CD4-positive, alpha-beta T cell (primary cell): ENCODE data around the gene CACNA1H. TPM values are rescaled to one million over a fixed set of nuclear protein-coding genes. Genes with fewer than 3 reads are reported as not detected.

Experiments
- ATAC-seq: fragments of 200-7000 bp; cut with Tn5 transposase; one replicate; pipeline ENCODE4 v1.10.0; 2022; ENCODE audit warnings: mild to moderate bottlenecking; ENCODE audit not compliant: poor library complexity
- CTCF ChIA-PET: fragments of 350-600 bp; sonication (Branson Sonifier 250); formaldehyde crosslinking; loops from one replicate; lab custom pipeline; 2021; ENCODE audit warnings: antibody characterized with exemption, inconsistent platforms; lab: Charles Lee
- POLR2A ChIA-PET: fragments of 350-600 bp; sonication (Branson Sonifier 250); formaldehyde crosslinking; loops from one replicate; lab custom pipeline; 2021; ENCODE audit warnings: antibody characterized with exemption, inconsistent platforms; lab: Charles Lee
- DNase-seq, 14 experiments: peaks; one replicate each; pipeline ENCODE4 v3.0.0-alpha.2; 2013 to 2020; ENCODE audit warnings: mixed read lengths in 2 of 14
- H3K27ac ChIP-seq, 2 donors: one replicate each; pipeline versions ENCODE4 v1.5.1 to v1.7.0; 2013; ENCODE audit warnings: low read length in 2 of 2, low read depth in 1 of 2, mild to moderate bottlenecking in 1 of 2
- H3K27me3 ChIP-seq, 2 experiments: 1 replicate in 1 of 2; 2 replicates in 1 of 2; pipeline versions ENCODE4 v1.6.1 to v1.7.0; 2013; ENCODE audit warnings: low read length in 2 of 2, control low read depth in 1 of 2, mild to moderate bottlenecking in 1 of 2, moderate library complexity in 1 of 2; ENCODE audit not compliant: insufficient read depth in 2 of 2, control insufficient read depth in 1 of 2
- H3K36me3 ChIP-seq: one replicate; pipeline ENCODE4 v1.6.1; 2013; ENCODE audit warnings: low read length, control low read depth; ENCODE audit not compliant: insufficient read depth
- H3K4me1 ChIP-seq: one replicate; pipeline ENCODE4 v1.6.1; 2013; ENCODE audit warnings: low read length, control low read depth; ENCODE audit not compliant: insufficient read depth
- H3K4me3 ChIP-seq: one replicate; pipeline ENCODE4 v1.5.1; 2013; ENCODE audit warnings: mild to moderate bottlenecking, low read length, moderate library complexity
- H3K9me3 ChIP-seq, 2 experiments: 1 replicate in 1 of 2; 2 replicates in 1 of 2; pipeline versions ENCODE4 v1.6.1 to v1.7.0; 2013; ENCODE audit warnings: low read length in 2 of 2, mild to moderate bottlenecking in 2 of 2, control low read depth in 1 of 2, moderate library complexity in 1 of 2; ENCODE audit not compliant: control insufficient read depth in 1 of 2, insufficient read depth in 1 of 2
- H3K27ac Mint-ChIP-seq: one replicate; pipeline ENCODE4 v1.8.0; 2020; ENCODE audit warnings: mixed read lengths
- H3K27me3 Mint-ChIP-seq: one replicate; pipeline ENCODE4 v1.8.0; 2021; ENCODE audit warnings: mixed read lengths
- H3K36me3 Mint-ChIP-seq: one replicate; pipeline ENCODE4 v1.8.0; 2021; ENCODE audit warnings: low read depth, mixed read lengths
- H3K4me1 Mint-ChIP-seq: one replicate; pipeline ENCODE4 v1.8.0; 2021; ENCODE audit warnings: low read depth, mixed read lengths
- H3K4me3 Mint-ChIP-seq: one replicate; pipeline ENCODE4 v1.8.0; 2020; ENCODE audit warnings: mild to moderate bottlenecking, mixed read lengths
- H3K9me3 Mint-ChIP-seq: one replicate; pipeline ENCODE4 v1.8.0; 2020; ENCODE audit warnings: mixed read lengths
- intact Hi-C, 2 experiments: fragments of 100-400 bp; cut with DNase I in 1 of 2; cut with micrococcal nuclease in 1 of 2; formaldehyde crosslinking; loops; one replicate each; pipeline versions ENCODE4 v1.15.1 to v1.9.0; 2023 to 2025; cut with DNase I, micrococcal nuclease
- total RNA-seq, 174 experiments: library from RNA in 2 of 174; stranded (reverse) in 2 of 174; gene quantifications; one replicate each; pipeline ENCODE4 v1.2.3 and lab custom pipeline; 2021 to 2026
- TF ChIP-seq, protein P1 (sequence below): fragments of 200-600 bp; IDR thresholded peaks from one replicate; pipeline ENCODE4 v1.8.0; 2022; ENCODE audit warnings: antibody characterized with exemption, mild to moderate bottlenecking

The CACNA1H gene
- total RNA-seq, 2 experiments from 2014 or later = 5.7 to 6.3 TPM

DNA sequence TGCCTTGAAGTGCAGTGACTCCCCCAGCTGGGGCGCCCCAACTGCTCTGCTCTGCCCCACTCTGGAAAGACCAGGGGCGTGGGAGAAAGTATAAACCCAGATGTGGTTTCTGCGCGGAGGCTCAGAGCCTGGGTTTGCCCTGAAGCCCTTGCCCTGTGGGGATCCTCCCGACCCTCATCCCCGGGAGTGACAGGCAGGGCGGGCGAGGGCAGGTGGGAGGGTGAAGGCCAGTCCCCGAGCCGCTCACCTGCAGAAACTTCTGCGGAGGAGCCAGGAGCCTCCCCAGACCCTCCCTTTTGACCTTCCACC, 106.8 kb downstream of the CACNA1H start:
- intact Hi-C loops = no loop called here
- peaks cover 30 to 36% of the 10 kb centered on the region in 2 experiments for H3K27me3 ChIP-seq
- H3K4me3 Mint-ChIP-seq = no peak overlapping the region

GRCh38 chr16:1260101-1260680, 107.3 kb downstream of the CACNA1H start:
- H3K27ac ChIP-seq = no peak overlapping the region
- H3K27me3 Mint-ChIP-seq = peaks cover 23% of the 10 kb centered on the region
- H3K27ac Mint-ChIP-seq = no peak overlapping the region
- no peak overlapping the region for H3K4me3 Mint-ChIP-seq
- TF ChIP-seq, protein P1, sequence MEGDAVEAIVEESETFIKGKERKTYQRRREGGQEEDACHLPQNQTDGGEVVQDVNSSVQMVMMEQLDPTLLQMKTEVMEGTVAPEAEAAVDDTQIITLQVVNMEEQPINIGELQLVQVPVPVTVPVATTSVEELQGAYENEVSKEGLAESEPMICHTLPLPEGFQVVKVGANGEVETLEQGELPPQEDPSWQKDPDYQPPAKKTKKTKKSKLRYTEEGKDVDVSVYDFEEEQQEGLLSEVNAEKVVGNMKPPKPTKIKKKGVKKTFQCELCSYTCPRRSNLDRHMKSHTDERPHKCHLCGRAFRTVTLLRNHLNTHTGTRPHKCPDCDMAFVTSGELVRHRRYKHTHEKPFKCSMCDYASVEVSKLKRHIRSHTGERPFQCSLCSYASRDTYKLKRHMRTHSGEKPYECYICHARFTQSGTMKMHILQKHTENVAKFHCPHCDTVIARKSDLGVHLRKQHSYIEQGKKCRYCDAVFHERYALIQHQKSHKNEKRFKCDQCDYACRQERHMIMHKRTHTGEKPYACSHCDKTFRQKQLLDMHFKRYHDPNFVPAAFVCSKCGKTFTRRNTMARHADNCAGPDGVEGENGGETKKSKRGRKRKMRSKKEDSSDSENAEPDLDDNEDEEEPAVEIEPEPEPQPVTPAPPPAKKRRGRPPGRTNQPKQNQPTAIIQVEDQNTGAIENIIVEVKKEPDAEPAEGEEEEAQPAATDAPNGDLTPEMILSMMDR = no peak
- POLR2A ChIA-PET = no interaction called here
- no peaks in the 10 kb centered on the region for H3K36me3 ChIP-seq
- no peaks in the 10 kb centered on the region for H3K9me3 Mint-ChIP-seq
- no peak overlapping the region for H3K4me3 ChIP-seq
- peaks cover 0 to 11% of the 10 kb centered on the region in 2 experiments for H3K9me3 ChIP-seq
- peaks cover 5% of the 10 kb centered on the region for H3K4me1 Mint-ChIP-seq
- CTCF ChIA-PET = no interaction called here
- no peaks in the 10 kb centered on the region for H3K36me3 Mint-ChIP-seq
- DNase-seq = no peak
- H3K27me3 ChIP-seq = peaks cover 30 to 36% of the 10 kb centered on the region in 2 experiments
- peaks cover 11% of the 10 kb centered on the region for H3K4me1 ChIP-seq
- intact Hi-C loops = no loop called here
- no peak for ATAC-seq

More for the DNA sequence above, 106.8 kb downstream of the CACNA1H start:
- Mint-ChIP-seq H3K27me3 (peaks cover 23% of the 10 kb centered on the region), H3K9me3 (no peaks in the 10 kb centered on the region), H3K27ac (no peak overlapping the region), H3K4me1 (peaks cover 5% of the 10 kb centered on the region), H3K36me3 (no peaks in the 10 kb centered on the region)
- ChIA-PET POLR2A (no interaction called here), CTCF (no interaction called here)
- ATAC-seq (no peak), DNase-seq (no peak)
- TF ChIP-seq, protein P1 = no peak
- Histone ChIP-seq H3K27ac (no peak overlapping the region), H3K9me3 (peaks cover 0 to 11% of the 10 kb centered on the region in 2 experiments), H3K4me3 (no peak overlapping the region), H3K36me3 (no peaks in the 10 kb centered on the region), H3K4me1 (peaks cover 11% of the 10 kb centered on the region)

DNA sequence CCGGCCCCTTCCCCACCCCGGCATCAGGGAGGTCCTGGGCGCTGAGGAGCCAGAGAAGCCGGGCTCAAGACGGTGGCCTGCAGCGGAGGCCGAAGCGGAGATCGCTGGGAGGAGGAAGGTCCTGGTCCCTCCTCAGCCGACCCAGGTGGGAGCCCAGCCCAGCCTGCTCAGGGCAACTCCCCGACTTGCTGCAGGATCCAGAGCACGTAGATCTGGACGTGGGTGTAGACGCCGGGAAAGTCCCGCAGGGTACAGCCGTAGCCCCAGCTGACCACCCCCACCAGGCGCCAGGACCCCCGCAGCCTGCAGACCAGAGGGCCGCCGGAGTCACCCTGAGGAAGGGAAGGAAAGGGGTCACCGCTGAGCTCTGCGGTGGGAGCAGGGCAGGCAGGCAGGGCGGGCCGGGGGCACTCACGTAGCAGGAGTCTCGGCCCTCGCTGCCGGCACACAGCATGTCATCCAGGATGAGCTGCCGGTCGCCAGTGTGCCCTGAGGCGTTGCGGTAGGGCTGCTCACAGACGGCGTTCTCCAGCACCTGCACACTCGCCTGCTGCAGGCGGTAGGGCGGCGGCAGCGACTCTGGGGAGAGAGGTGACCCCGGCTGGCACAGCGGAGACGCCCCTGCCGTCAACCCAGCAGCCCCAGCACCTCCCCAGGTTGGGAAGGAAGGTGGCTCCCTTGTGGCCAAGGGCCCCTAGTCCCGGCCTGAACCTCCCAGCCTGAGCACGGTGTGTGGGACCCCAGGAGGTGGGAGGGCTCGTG, 108.4 kb downstream of the CACNA1H start:
- peaks cover 30 to 36% of the 10 kb centered on the region in 2 experiments for H3K27me3 ChIP-seq
- no peak overlapping the region for H3K27ac ChIP-seq
- no peak for DNase-seq
- H3K4me3 ChIP-seq = no peak overlapping the region
- ChIA-PET POLR2A (no interaction called here), CTCF (no interaction called here)
- Mint-ChIP-seq H3K4me3 (no peak overlapping the region), H3K27me3 (peaks cover 23% of the 10 kb centered on the region), H3K4me1 (peaks cover 5% of the 10 kb centered on the region), H3K9me3 (no peaks in the 10 kb centered on the region), H3K27ac (no peak overlapping the region), H3K36me3 (no peaks in the 10 kb centered on the region)
- no peaks in the 10 kb centered on the region for H3K36me3 ChIP-seq
- intact Hi-C loops = no loop called here
- TF ChIP-seq, protein P1 = no peak
- no peak for ATAC-seq
- H3K9me3 ChIP-seq = peaks cover 0 to 11% of the 10 kb centered on the region in 2 experiments
- H3K4me1 ChIP-seq = peaks cover 11% of the 10 kb centered on the region
